ENCODE measurements around the gene RAB4B. TPM values are rescaled to one million over a fixed set of nuclear protein-coding genes. Genes with fewer than 3 reads are reported as not detected.
"Not testable (repeated sequence)": the region's sequence is repeated elsewhere in the genome, so short reads cannot be mapped to it uniquely, and the experiment has no call there.

Gene RAB4B
- total RNA-seq (ENCODE audit: unreplicated experiment) = 29.2 TPM
- long read RNA-seq, transcript RAB4B-201 (8 exons, 1,133 nt) = major isoform, 12 of 15 reads
- long read RNA-seq, partial matches to known transcripts = 0 of 15 reads
- long read RNA-seq, other reads (novel, unspliced or antisense) = 2 of 15 reads

- Mint-ChIP-seq H3K9me3 (ENCODE audit: unreplicated experiment) (no peaks in the 10 kb centered on the region), H3K4me1 (ENCODE audit: unreplicated experiment) (peaks cover 19% of the 10 kb centered on the region), H3K4me3 (ENCODE audit: unreplicated experiment) (peak within 1 kb of the TSS; percentile 89), H3K27me3 (ENCODE audit: unreplicated experiment) (peaks cover 11% of the 10 kb centered on the region), H3K36me3 (ENCODE audit: low read depth, unreplicated experiment) (peaks cover 6% of the 10 kb centered on the region), H3K27ac (ENCODE audit: unreplicated experiment) (peak within 1 kb of the TSS; percentile 76)
- peak; percentile 100 for DNase-seq (ENCODE audit: low spot score)
- TF ChIP-seq, protein P1, sequence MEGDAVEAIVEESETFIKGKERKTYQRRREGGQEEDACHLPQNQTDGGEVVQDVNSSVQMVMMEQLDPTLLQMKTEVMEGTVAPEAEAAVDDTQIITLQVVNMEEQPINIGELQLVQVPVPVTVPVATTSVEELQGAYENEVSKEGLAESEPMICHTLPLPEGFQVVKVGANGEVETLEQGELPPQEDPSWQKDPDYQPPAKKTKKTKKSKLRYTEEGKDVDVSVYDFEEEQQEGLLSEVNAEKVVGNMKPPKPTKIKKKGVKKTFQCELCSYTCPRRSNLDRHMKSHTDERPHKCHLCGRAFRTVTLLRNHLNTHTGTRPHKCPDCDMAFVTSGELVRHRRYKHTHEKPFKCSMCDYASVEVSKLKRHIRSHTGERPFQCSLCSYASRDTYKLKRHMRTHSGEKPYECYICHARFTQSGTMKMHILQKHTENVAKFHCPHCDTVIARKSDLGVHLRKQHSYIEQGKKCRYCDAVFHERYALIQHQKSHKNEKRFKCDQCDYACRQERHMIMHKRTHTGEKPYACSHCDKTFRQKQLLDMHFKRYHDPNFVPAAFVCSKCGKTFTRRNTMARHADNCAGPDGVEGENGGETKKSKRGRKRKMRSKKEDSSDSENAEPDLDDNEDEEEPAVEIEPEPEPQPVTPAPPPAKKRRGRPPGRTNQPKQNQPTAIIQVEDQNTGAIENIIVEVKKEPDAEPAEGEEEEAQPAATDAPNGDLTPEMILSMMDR (IDR thresholded peaks at IDR 0.05; ENCODE audit: unreplicated experiment) = no peak
Observed at GRCh38 chr19:40777937-40778705, at the start of gene RAB4B. TSS of gene RAB4B (plus strand) at chr19:40778247. CDS start at chr19:40778376, 129 bp downstream.

- not testable (repeated sequence) for H3K27me3 Mint-ChIP-seq (ENCODE audit: unreplicated experiment); H3K9me3 Mint-ChIP-seq (ENCODE audit: unreplicated experiment); DNase-seq (ENCODE audit: low spot score); H3K4me3 Mint-ChIP-seq (ENCODE audit: unreplicated experiment); H3K27ac Mint-ChIP-seq (ENCODE audit: unreplicated experiment); H3K4me1 Mint-ChIP-seq (ENCODE audit: unreplicated experiment)
- peaks cover 37% of the 10 kb centered on the region for H3K36me3 Mint-ChIP-seq (ENCODE audit: low read depth, unreplicated experiment)
Observed at GRCh38 chr19:40730065-40730464, 48.0 kb upstream of the RAB4B start.

DNA sequence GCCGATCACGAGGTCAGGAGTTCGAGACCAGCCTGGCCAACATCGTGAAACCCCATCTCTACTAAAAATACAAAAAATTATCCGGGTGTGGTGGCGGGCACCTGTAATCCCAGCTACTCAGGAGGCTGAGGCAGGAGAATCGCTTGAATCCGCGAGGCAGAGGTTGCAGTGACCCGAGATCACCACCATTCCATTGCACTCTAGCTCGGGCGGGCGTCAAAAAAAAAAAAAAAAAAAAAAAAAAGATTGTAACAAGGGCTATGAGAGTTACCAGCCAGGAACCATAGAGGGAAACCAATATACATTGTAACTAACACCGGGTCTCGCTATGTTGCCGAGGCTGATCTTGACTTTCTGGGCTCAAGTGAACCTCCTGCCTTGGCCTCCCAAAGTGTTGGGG is 45.7 kb upstream of the RAB4B start:
- not testable (repeated sequence) for H3K4me3 Mint-ChIP-seq (ENCODE audit: unreplicated experiment); DNase-seq (ENCODE audit: low spot score); H3K4me1 Mint-ChIP-seq (ENCODE audit: unreplicated experiment); H3K27me3 Mint-ChIP-seq (ENCODE audit: unreplicated experiment); H3K27ac Mint-ChIP-seq (ENCODE audit: unreplicated experiment); H3K9me3 Mint-ChIP-seq (ENCODE audit: unreplicated experiment)
- H3K36me3 Mint-ChIP-seq (ENCODE audit: low read depth, unreplicated experiment) = peaks cover 39% of the 10 kb centered on the region

GRCh38 chr19:40733149-40733548 is 44.9 kb upstream of the RAB4B start:
- no peaks in the 10 kb centered on the region for H3K27me3 Mint-ChIP-seq (ENCODE audit: unreplicated experiment)
- H3K4me1 Mint-ChIP-seq (ENCODE audit: unreplicated experiment) = no peaks in the 10 kb centered on the region
- TF ChIP-seq, protein P1 (IDR thresholded peaks at IDR 0.05; ENCODE audit: unreplicated experiment) = no peak
- H3K36me3 Mint-ChIP-seq (ENCODE audit: low read depth, unreplicated experiment) = peaks cover 40% of the 10 kb centered on the region
- no peaks in the 10 kb centered on the region for H3K9me3 Mint-ChIP-seq (ENCODE audit: unreplicated experiment)
- no peak overlapping the region for H3K4me3 Mint-ChIP-seq (ENCODE audit: unreplicated experiment)
- no peak overlapping the region for H3K27ac Mint-ChIP-seq (ENCODE audit: unreplicated experiment)
- no peak for DNase-seq (ENCODE audit: low spot score)

- Mint-ChIP-seq H3K36me3 (ENCODE audit: low read depth, unreplicated experiment) (peaks cover 42% of the 10 kb centered on the region), H3K27me3 (ENCODE audit: unreplicated experiment) (peaks cover 4% of the 10 kb centered on the region), H3K9me3 (ENCODE audit: unreplicated experiment) (no peaks in the 10 kb centered on the region), H3K4me1 (ENCODE audit: unreplicated experiment) (no peaks in the 10 kb centered on the region), H3K27ac (ENCODE audit: unreplicated experiment) (no peak overlapping the region), H3K4me3 (ENCODE audit: unreplicated experiment) (peak overlapping the region; percentile 20)
- TF ChIP-seq, protein P1 (IDR thresholded peaks at IDR 0.05; ENCODE audit: unreplicated experiment) = no peak
- no peak for DNase-seq (ENCODE audit: low spot score)
Observed at GRCh38 chr19:40735013-40735771, 42.9 kb upstream of the RAB4B start.
